GM13977 (cell line): ENCODE measurements around the gene TBC1D22A.

Experiments used
- DNase-seq: peaks from one replicate; pipeline ENCODE4 v3.0.0; 2012; ENCODE audit warnings: low spot score
- in situ Hi-C: fragments of 300-500 bp; cut with MboI; formaldehyde crosslinking; loops from one replicate; pipeline ENCODE4 v1.12.0; 2022; ENCODE audit warnings: low sequenced_read_pairs, low pct_unique_long_range_greater_than_20kb, mixed read lengths, inconsistent platforms; ENCODE audit not compliant: unreplicated experiment
- TF ChIP-seq, protein P1 (sequence below): IDR thresholded peaks from 2 replicates; pipeline ENCODE4 v1.5.1; 2012; ENCODE audit warnings: mild to moderate bottlenecking, control low read depth; ENCODE audit not compliant: insufficient read depth; ENCODE audit errors: extremely low read depth, missing control alignments

Gene TBC1D22A

DNA sequence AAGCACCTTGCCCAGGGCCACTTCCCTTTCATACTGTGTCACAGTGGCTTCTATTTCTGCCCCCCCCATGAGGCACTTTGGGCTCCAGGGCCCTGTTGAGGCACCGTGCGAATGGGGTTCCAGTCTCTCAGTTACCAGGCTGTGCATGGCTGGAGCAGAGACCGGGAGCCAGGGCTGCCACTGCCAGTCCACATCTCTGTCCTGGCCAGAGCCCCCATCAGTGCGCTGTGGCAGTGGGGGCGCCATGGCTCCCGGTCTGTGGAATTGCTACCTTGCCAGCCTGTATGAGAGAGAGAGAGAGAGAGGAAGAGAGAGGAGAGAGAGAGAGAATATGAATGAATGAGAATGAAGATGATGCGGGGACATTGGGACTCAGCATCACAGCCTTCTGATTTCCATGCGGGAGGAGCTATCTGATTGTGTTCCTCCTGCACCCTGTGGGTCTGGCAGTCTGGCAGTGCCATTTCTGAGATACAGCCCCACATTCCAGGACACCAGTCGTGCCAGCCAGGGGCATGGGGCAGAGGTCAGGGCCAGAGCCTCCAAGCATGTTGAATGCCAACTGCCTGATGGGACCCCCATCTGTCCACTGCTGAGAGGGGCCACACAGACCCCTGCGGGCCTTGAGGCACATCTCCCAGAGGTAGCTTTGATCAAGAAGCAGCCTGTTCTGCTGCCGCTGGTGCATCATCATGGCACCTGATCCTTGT is 279.8 kb downstream of the TBC1D22A start:
- TF ChIP-seq, protein P1, sequence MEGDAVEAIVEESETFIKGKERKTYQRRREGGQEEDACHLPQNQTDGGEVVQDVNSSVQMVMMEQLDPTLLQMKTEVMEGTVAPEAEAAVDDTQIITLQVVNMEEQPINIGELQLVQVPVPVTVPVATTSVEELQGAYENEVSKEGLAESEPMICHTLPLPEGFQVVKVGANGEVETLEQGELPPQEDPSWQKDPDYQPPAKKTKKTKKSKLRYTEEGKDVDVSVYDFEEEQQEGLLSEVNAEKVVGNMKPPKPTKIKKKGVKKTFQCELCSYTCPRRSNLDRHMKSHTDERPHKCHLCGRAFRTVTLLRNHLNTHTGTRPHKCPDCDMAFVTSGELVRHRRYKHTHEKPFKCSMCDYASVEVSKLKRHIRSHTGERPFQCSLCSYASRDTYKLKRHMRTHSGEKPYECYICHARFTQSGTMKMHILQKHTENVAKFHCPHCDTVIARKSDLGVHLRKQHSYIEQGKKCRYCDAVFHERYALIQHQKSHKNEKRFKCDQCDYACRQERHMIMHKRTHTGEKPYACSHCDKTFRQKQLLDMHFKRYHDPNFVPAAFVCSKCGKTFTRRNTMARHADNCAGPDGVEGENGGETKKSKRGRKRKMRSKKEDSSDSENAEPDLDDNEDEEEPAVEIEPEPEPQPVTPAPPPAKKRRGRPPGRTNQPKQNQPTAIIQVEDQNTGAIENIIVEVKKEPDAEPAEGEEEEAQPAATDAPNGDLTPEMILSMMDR, result no peak
- in situ Hi-C loops, result no loop called here
- no peak for DNase-seq

DNA sequence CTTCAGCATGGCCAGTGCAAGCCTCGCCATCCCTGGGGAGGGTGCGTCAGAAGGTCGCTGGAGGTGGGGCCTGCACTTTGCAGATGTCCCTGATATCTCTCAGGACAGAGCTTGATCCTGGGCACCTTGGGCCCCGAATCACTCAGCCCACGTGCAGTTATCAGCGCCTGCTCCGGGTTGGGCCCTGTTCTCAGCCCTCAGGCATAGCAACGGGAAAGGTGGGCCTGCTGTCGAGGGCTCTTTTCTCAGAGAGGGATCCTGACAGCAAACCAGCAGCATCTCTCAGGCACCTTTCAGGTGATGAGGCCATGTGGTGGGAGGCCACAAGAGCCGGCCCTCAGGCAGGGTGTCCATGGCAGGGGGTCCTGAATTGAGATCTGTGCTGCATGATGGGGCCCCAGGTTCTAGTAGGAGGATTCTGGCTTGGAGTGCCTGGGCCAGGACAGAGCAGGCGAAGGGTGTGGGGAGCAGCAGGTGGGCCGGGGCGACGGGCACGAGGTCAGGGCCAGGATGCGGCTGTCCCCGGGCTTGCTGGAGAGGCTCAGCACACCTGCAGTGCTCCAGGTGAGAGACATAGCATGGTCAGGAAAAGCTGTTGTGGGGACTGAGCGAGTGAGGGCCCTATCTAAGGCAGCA is 280.5 kb downstream of the TBC1D22A start:
- in situ Hi-C loops, result no loop called here
- TF ChIP-seq, protein P1, result no peak
- DNase-seq, result no peak

DNA sequence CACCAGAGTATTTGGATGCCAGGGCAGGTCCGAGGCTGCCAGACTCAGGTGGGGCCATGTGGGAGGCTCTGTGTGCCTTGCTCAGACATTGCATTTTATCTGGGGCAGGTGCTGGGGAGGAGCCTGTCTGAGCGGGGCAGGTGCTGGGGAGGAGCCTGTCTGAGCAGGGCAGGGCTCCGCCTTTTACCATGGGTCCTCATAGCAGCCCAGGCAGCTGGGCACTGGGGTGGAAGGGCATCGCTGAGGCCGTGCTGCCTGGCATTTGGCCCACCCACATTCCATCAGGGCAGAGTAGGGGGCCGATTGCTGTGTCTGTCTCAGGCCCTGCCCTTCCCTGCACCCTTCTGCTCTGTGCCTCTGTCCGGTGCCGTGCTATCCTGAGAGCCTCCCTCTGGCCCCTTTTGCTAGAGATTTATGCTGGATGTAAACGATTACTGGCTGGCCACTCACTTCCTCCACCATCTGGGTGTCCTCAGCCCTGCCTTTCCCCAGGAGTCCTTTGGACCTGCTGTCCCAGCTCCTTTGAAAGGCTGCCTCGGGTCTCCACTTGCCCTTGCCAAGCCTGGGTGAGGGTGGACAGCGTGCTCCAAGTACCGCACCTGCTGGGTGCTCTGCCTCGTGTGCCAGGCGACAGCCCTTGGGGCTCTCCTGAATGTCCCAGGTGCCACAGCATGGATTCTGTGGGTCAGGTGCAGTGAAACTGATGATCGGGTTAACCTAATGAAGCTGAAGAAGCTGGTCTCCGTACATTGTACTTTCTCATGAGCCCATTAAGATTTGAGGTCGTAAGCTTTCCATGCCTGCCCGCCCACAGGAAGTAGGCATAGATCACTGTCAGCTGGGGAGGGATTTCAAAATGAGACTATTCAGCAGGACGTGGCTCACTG is 281.6 kb downstream of the TBC1D22A start:
- in situ Hi-C loops, result no loop called here
- no peak for DNase-seq
- TF ChIP-seq, protein P1, result no peak

DNA sequence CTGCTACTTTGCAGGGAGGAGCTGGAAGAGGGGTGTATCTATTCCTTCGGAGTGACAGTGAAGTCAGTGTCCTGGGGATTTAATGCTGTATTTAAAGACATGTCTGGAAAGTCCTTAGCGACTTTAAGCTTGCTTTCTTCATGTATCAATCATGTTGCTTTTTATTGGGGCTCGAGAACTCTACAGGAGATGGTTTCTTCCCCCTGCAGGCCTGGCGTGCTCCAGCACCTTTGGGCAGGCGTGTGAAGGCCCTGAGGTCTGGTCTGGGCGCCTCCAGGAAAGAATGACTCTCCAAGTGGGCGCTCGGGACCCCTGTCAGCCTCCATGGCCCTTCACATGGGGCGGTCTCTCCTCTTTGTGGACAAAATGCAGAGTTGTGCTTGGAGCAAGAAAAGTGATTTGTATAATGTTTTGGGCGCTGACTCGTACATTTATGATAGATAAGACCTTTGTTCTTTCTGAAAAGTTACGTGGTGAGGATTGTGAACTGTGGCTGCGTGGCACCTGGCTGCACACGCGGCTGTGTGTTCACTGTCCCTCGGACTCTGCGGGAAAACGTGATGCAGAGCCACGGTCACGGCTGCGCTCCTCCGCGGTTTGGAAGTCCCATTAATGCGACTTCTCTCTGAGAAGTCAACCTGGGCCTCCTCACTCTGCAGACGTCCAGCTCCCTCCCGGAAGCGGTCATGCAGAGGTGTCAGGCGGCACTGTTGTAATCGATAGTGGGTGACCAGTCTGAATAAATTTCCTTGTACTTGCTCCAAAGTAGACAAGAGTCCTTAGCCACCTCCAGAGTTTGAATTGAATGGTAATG is 282.5 kb downstream of the TBC1D22A start:
- DNase-seq, result no peak
- TF ChIP-seq, protein P1, result no peak
- in situ Hi-C loops, result no loop called here

DNA sequence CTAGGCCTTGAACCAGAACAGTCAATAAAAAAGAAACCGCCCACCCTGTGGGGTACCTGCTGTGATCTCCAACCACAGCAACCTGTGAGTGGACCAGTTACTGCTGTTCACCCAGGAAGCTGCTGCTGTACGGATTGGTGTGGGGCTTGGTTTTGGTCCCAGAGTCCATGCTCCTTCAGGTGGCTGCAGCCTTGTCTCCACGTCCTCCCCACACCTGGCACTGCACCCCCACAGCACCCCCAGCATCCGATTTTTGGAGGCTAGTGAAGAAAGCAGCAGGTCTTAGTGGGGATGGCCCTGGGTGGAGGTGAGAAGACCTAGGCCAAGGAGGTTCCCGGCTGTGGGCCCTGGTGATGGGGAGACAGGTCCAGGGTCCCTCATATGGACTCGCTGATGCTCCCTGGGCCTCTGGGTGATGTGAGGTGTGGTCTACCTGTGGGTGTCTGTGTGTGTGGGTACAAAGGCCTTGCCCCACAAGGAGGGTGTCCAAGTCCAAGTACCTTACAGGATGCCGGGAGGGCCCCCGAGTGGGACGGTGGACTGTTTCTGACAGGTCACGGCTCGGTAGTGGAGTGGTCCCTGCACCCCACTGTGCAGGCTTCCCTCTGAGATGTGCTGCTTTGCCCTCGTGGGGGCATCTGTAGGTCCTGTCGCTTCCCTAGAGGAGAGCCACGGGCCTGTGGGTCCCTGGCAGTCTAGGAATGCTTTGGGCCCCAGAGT is 283.4 kb downstream of the TBC1D22A start:
- TF ChIP-seq, protein P1, result no peak
- in situ Hi-C loops, result no loop called here

More for the DNA sequence above, 283.4 kb downstream of the TBC1D22A start:
- no peak for DNase-seq
